GM23338 (cell line): ENCODE data around the gene SYNDIG1. TPM values are rescaled to one million over a fixed set of nuclear protein-coding genes. Genes with fewer than 3 reads are reported as not detected.

Experiments
- ATAC-seq: fragments of 200-7000 bp; cut with Tn5 transposase; 3 replicates; pipeline ENCODE4 v1.9.1; 2020
- DNase-seq: peaks from one replicate; pipeline ENCODE4 v3.0.0-alpha.2; 2015; ENCODE audit warnings: low spot score
- H2AFZ ChIP-seq: fragments of 200-600 bp; sonication (generic); 2 replicates; pipeline ENCODE4 v1.8.0; 2016; ENCODE audit warnings: antibody characterized with exemption, mild to moderate bottlenecking, moderate library complexity
- H3F3A ChIP-seq: fragments of 200-600 bp; sonication (generic); replicated peaks from 2 replicates; pipeline ENCODE4 v1.8.0; 2017; ENCODE audit warnings: antibody characterized with exemption, mixed run types, low read depth
- H3K27ac ChIP-seq: fragments of 200-600 bp; sonication (generic); 2 replicates; pipeline ENCODE4 v1.6.1; 2016; ENCODE audit warnings: low read depth
- H3K27me3 ChIP-seq: fragments of 200-600 bp; sonication (generic); 2 replicates; pipeline ENCODE4 v1.8.0; 2016; ENCODE audit warnings: mild to moderate bottlenecking, mixed run types, moderate library complexity; ENCODE audit not compliant: insufficient read depth
- H3K36me3 ChIP-seq: fragments of 200-600 bp; sonication (generic); 2 replicates; pipeline ENCODE4 v1.8.0; 2016; ENCODE audit warnings: mild to moderate bottlenecking; ENCODE audit not compliant: insufficient read depth
- H3K4me1 ChIP-seq: fragments of 200-600 bp; sonication (generic); 2 replicates; pipeline ENCODE4 v1.8.0; 2016; ENCODE audit warnings: mild to moderate bottlenecking, moderate library complexity; ENCODE audit not compliant: insufficient read depth
- H3K4me2 ChIP-seq: fragments of 200-600 bp; sonication (generic); 2 replicates; pipeline ENCODE4 v1.7.1; 2017; ENCODE audit warnings: mixed run types
- H3K4me3 ChIP-seq: fragments of 200-600 bp; sonication (generic); 2 replicates; pipeline ENCODE4 v1.6.1; 2016; ENCODE audit warnings: mixed run types
- H3K79me2 ChIP-seq: fragments of 200-600 bp; sonication (generic); replicated peaks from 2 replicates; pipeline ENCODE4 v1.8.0; 2017; ENCODE audit warnings: mild to moderate bottlenecking; ENCODE audit not compliant: insufficient read depth
- H3K9me2 ChIP-seq: fragments of 200-600 bp; sonication (generic); 2 replicates; pipeline ENCODE4 v1.8.0; 2017; ENCODE audit not compliant: insufficient read depth
- H4K20me1 ChIP-seq: fragments of 200-600 bp; sonication (generic); replicated peaks from 2 replicates; pipeline ENCODE4 v1.8.0; 2017; ENCODE audit warnings: mild to moderate bottlenecking; ENCODE audit not compliant: insufficient read depth
- H3K27ac Mint-ChIP-seq: 2 replicates; pipeline ENCODE4 v1.8.0; 2020; ENCODE audit warnings: inconsistent platforms, mild to moderate bottlenecking, moderate library complexity, mixed read lengths
- H3K27me3 Mint-ChIP-seq: 3 replicates; pipeline ENCODE4 v1.8.0; 2022; ENCODE audit warnings: low read depth, mild to moderate bottlenecking, moderate library complexity, mixed read lengths, inconsistent platforms; ENCODE audit not compliant: insufficient read depth, poor library complexity
- H3K36me3 Mint-ChIP-seq: 3 replicates; pipeline ENCODE4 v1.8.0; 2021; ENCODE audit warnings: low read depth, mild to moderate bottlenecking, inconsistent platforms, moderate library complexity, mixed read lengths
- H3K4me1 Mint-ChIP-seq: 3 replicates; pipeline ENCODE4 v1.8.0; 2020; ENCODE audit warnings: mild to moderate bottlenecking, inconsistent platforms, mixed read lengths
- H3K4me3 Mint-ChIP-seq: 3 replicates; pipeline ENCODE4 v1.8.0; 2021; ENCODE audit warnings: moderate library complexity, mild to moderate bottlenecking, inconsistent platforms, mixed read lengths
- H3K9me3 Mint-ChIP-seq: 3 replicates; pipeline ENCODE4 v1.8.0; 2020; ENCODE audit warnings: moderate library complexity, mild to moderate bottlenecking, inconsistent platforms, mixed read lengths
- CREB1 ChIP-seq: fragments of 250-450 bp; sonication (Bioruptor Pico); IDR thresholded peaks from 2 replicates; pipeline ENCODE4 v1.5.0; 2020; ENCODE audit warnings: low read depth, mild to moderate bottlenecking, moderate library complexity
- CTCF ChIP-seq, 2 experiments: fragments of 200-600 bp in 1 of 2; sonication (generic) in 1 of 2; conservative IDR thresholded peaks; 2 replicates each; pipeline versions ENCODE4 v1.5.1 to v1.6.1; 2016 to 2017; ENCODE audit warnings: antibody characterized with exemption in 2 of 2, low read depth in 2 of 2, mild to moderate bottlenecking in 2 of 2, moderate library complexity in 1 of 2
- ETS1 ChIP-seq: IDR thresholded peaks from 2 replicates; pipeline ENCODE4 v1.6.1; 2016; ENCODE audit warnings: antibody characterized with exemption
- EZH2phosphoT487 ChIP-seq: fragments of 200-600 bp; sonication (generic); IDR thresholded peaks from one replicate; pipeline ENCODE4 v1.8.1; 2018; ENCODE audit warnings: antibody characterized with exemption; ENCODE audit not compliant: unreplicated experiment
- JUNB ChIP-seq: IDR thresholded peaks from one replicate; pipeline ENCODE4 v1.6.1; 2016; ENCODE audit warnings: antibody characterized with exemption; ENCODE audit not compliant: unreplicated experiment
- NANOG ChIP-seq: IDR thresholded peaks from 2 replicates; pipeline ENCODE4 v1.6.1; 2016; ENCODE audit warnings: antibody characterized with exemption, borderline replicate concordance
- POLR2AphosphoS5 ChIP-seq: IDR thresholded peaks from 2 replicates; pipeline ENCODE4 v1.6.1; 2016; ENCODE audit warnings: antibody characterized with exemption, low read depth
- REST ChIP-seq: IDR thresholded peaks from one replicate; pipeline ENCODE4 v1.6.1; 2018; ENCODE audit warnings: antibody characterized with exemption; ENCODE audit not compliant: unreplicated experiment
- ZNF114 ChIP-seq: fragments of 250-450 bp; sonication (Bioruptor Pico); IDR thresholded peaks from 2 replicates; pipeline ENCODE4 v1.5.0; 2020; ENCODE audit warnings: mild to moderate bottlenecking, moderate library complexity
- polyA plus RNA-seq: library from polyadenylated mRNA; unstranded; fragments of >200 nt; fragmentation: Nextera tagmentation; extraction: Ambion mirVana; gene quantifications from 2 replicates; pipeline ENCODE4 v1.2.1, GENCODE V29; 2016
- total RNA-seq: library from RNA; depleted of rRNA; stranded (reverse); fragments of >200 nt; shearing (Covaris generic); gene quantifications from 2 replicates; pipeline ENCODE4 v1.2.3, GENCODE V29; 2014
- TF ChIP-seq, protein P1 (sequence below): fragments of 250-450 bp; sonication (Bioruptor Pico); IDR thresholded peaks from 2 replicates; pipeline ENCODE4 v1.5.0; 2020; ENCODE audit warnings: mild to moderate bottlenecking, moderate library complexity

SYNDIG1 gene
- total and polyA plus RNA-seq, 2 experiments from 2014 or later: 2.8 to 4.8 TPM

DNA sequence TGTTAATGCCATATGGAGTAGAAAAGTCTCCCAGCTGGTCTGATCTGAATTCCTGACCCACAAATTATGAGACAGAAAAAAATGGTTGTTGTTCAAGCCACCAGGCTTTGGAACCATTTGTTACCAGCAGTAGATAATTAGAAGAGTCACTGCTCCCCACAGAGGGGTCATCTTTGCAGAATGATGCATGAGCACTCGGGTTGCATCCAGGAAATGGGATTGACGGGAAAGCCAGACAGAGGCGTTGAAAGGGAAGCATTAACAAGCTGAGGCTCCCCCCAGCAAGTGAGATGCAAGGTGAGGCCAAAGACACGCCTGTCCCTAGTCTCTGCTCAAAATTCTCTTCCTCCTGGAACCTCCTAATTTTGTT is 182.5 kb downstream of the SYNDIG1 start (continued):
- TF ChIP-seq REST: no peak
- no peak for TF ChIP-seq CREB1 (CRISPR knock-in tag)
- no peak for TF ChIP-seq ETS1
- no peak for TF ChIP-seq NANOG
- no peak for TF ChIP-seq ZNF114 (CRISPR knock-in tag)

DNA sequence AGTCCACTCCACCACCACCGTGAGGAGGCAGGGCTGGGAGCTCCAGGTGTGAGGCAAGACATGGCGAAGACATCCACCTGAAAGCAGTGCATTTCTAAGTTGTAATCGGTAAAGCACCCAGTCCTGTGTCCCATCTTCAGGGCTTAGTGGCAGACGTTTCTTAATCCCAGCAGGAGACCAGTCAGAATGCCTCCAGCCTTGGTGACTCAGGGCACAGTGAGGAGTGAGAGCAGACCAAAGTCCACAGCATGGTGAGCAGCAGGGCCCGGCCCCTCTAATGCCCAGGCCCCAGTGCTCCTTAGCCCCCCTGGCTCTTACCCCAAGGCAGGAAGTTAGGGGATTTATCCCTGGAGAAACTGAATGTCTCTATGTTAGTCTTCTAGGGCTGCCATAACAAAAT is 183.9 kb downstream of the SYNDIG1 start:
- DNase-seq (no peak), ATAC-seq (no peak)
- Mint-ChIP-seq H3K27ac (no peak overlapping the region), H3K27me3 (no peaks in the 10 kb centered on the region), H3K36me3 (no peaks in the 10 kb centered on the region; the same call in 2 of the 3 replicates), H3K4me3 (no peak overlapping the region), H3K9me3 (no peaks in the 10 kb centered on the region), H3K4me1 (no peaks in the 10 kb centered on the region; the same call in 1 of the 3 replicates)
- Histone ChIP-seq H4K20me1 (no peaks in the 10 kb centered on the region), H3K9me2 (no peaks in the 10 kb centered on the region), H3F3A (no peaks in the 10 kb centered on the region), H3K4me1 (no peaks in the 10 kb centered on the region), H2AFZ (no peak overlapping the region), H3K4me3 (no peak overlapping the region), H3K79me2 (no peaks in the 10 kb centered on the region), H3K4me2 (no peak overlapping the region), H3K27ac (no peak overlapping the region), H3K27me3 (no peaks in the 10 kb centered on the region), H3K36me3 (no peaks in the 10 kb centered on the region)
- TF ChIP-seq, protein P1, sequence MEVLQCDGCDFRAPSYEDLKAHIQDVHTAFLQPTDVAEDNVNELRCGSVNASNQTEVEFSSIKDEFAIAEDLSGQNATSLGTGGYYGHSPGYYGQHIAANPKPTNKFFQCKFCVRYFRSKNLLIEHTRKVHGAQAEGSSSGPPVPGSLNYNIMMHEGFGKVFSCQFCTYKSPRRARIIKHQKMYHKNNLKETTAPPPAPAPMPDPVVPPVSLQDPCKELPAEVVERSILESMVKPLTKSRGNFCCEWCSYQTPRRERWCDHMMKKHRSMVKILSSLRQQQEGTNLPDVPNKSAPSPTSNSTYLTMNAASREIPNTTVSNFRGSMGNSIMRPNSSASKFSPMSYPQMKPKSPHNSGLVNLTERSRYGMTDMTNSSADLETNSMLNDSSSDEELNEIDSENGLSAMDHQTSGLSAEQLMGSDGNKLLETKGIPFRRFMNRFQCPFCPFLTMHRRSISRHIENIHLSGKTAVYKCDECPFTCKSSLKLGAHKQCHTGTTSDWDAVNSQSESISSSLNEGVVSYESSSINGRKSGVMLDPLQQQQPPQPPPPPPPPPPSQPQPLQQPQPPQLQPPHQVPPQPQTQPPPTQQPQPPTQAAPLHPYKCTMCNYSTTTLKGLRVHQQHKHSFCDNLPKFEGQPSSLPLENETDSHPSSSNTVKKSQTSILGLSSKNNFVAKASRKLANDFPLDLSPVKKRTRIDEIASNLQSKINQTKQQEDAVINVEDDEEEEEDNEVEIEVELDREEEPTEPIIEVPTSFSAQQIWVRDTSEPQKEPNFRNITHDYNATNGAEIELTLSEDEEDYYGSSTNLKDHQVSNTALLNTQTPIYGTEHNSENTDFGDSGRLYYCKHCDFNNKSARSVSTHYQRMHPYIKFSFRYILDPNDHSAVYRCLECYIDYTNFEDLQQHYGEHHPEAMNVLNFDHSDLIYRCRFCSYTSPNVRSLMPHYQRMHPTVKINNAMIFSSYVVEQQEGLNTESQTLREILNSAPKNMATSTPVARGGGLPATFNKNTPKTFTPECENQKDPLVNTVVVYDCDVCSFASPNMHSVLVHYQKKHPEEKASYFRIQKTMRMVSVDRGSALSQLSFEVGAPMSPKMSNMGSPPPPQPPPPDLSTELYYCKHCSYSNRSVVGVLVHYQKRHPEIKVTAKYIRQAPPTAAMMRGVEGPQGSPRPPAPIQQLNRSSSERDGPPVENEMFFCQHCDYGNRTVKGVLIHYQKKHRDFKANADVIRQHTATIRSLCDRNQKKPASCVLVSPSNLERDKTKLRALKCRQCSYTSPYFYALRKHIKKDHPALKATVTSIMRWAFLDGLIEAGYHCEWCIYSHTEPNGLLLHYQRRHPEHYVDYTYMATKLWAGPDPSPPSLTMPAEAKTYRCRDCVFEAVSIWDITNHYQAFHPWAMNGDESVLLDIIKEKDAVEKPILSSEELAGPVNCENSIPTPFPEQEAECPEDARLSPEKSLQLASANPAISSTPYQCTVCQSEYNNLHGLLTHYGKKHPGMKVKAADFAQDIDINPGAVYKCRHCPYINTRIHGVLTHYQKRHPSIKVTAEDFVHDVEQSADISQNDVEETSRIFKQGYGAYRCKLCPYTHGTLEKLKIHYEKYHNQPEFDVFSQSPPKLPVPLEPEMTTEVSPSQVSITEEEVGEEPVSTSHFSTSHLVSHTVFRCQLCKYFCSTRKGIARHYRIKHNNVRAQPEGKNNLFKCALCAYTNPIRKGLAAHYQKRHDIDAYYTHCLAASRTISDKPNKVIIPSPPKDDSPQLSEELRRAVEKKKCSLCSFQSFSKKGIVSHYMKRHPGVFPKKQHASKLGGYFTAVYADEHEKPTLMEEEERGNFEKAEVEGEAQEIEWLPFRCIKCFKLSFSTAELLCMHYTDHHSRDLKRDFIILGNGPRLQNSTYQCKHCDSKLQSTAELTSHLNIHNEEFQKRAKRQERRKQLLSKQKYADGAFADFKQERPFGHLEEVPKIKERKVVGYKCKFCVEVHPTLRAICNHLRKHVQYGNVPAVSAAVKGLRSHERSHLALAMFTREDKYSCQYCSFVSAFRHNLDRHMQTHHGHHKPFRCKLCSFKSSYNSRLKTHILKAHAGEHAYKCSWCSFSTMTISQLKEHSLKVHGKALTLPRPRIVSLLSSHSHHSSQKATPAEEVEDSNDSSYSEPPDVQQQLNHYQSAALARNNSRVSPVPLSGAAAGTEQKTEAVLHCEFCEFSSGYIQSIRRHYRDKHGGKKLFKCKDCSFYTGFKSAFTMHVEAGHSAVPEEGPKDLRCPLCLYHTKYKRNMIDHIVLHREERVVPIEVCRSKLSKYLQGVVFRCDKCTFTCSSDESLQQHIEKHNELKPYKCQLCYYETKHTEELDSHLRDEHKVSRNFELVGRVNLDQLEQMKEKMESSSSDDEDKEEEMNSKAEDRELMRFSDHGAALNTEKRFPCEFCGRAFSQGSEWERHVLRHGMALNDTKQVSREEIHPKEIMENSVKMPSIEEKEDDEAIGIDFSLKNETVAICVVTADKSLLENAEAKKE (CRISPR knock-in tag): no peak
- TF ChIP-seq CREB1 (CRISPR knock-in tag) (no peak), CTCF (conservative IDR thresholded peaks at IDR 0.05; ENCODE audit: low read depth in 2 of 2) (no peak), NANOG (no peak), ETS1 (no peak), JUNB (no peak), EZH2phosphoT487 (no peak), POLR2AphosphoS5 (no peak)
